Lung (tissue), 12 donors: ENCODE results near the gene ODAPH. TPM values are rescaled to one million over a fixed set of nuclear protein-coding genes. Genes with fewer than 3 reads are reported as not detected.
"Not testable (repeated sequence)": the region's sequence is repeated elsewhere in the genome, so short reads cannot be mapped to it uniquely, and the experiment has no call there.

ENCODE experiments used
- ATAC-seq: fragments of 200-7000 bp; cut with Tn5 transposase; one replicate; pipeline ENCODE4 v1.9.1; 2020; ENCODE audit warnings: moderate number of reproducible peaks; ENCODE audit not compliant: insufficient read depth, low FRiP score
- DNase-seq, 3 donors: peaks; one replicate each; pipeline ENCODE4 v3.0.0-alpha.2; 2013 to 2017
- H3K27ac ChIP-seq, 2 donors: one replicate each; pipeline ENCODE4 v1.5.1; 2013; ENCODE audit warnings: mild to moderate bottlenecking in 2 of 2, moderate library complexity in 2 of 2, control low read depth in 1 of 2, inconsistent platforms in 1 of 2, low read depth in 1 of 2, low read length in 1 of 2
- H3K27me3 ChIP-seq, 3 donors: one replicate each; pipeline ENCODE4 v1.5.1; 2013; ENCODE audit warnings: low read length in 2 of 3; ENCODE audit not compliant: control insufficient read depth in 3 of 3, insufficient read depth in 3 of 3
- H3K36me3 ChIP-seq, 4 donors: one replicate each; pipeline ENCODE4 v1.5.1; 2013; ENCODE audit warnings: low read length in 4 of 4, mild to moderate bottlenecking in 1 of 4, moderate library complexity in 1 of 4; ENCODE audit not compliant: control insufficient read depth in 4 of 4, insufficient read depth in 4 of 4
- H3K4me1 ChIP-seq, 5 donors: one replicate each; pipeline ENCODE4 v1.5.1; 2013; ENCODE audit warnings: low read length in 5 of 5, mild to moderate bottlenecking in 2 of 5, moderate library complexity in 1 of 5; ENCODE audit not compliant: control insufficient read depth in 5 of 5, insufficient read depth in 5 of 5
- H3K4me3 ChIP-seq: one replicate; pipeline ENCODE4 v1.5.1; 2013; ENCODE audit warnings: mild to moderate bottlenecking, control low read depth, moderate library complexity
- H3K9ac ChIP-seq, 2 donors: one replicate each; pipeline ENCODE4 v1.5.1; 2013; ENCODE audit warnings: low read length in 2 of 2, control low read depth in 1 of 2; ENCODE audit not compliant: insufficient read depth in 1 of 2
- H3K9me3 ChIP-seq, 4 donors: one replicate each; pipeline ENCODE4 v1.5.1; 2013; ENCODE audit warnings: low read length in 3 of 4, mild to moderate bottlenecking in 1 of 4, moderate library complexity in 1 of 4; ENCODE audit not compliant: control insufficient read depth in 4 of 4, insufficient read depth in 3 of 4
- CTCF ChIP-seq: IDR thresholded peaks from 2 replicates; pipeline ENCODE4 v1.5.1; 2012; ENCODE audit warnings: mild to moderate bottlenecking; ENCODE audit errors: control extremely low read depth, extremely low read depth
- WGBS, 2 donors: extraction: QIAGEN DNeasy Blood & Tissue Kit; methylation state at CpG; one replicate each; pipeline ENCODE4 v1.1.7; 2013; 5-methylcytosine and 5-hydroxymethylcytosine counted together
- polyA plus RNA-seq, 2 donors: library from polyadenylated mRNA; stranded (reverse); fragments of 200-250 nt; gene quantifications; one replicate each; pipeline ENCODE4 v1.2.1, GENCODE V29; 2013
- total RNA-seq, 2 donors: library from RNA; depleted of rRNA in 1 of 2; stranded (reverse); fragments of >200 nt in 1 of 2; gene quantifications; one replicate each; pipeline ENCODE4 v1.2.1, GENCODE V29; 2014 to 2021
- donor health status: control.
- donor health status: control.
- donor health status: Bipolar disorder and iron deficiency.
- donor health status: healthy.
- donor health status: DM: yes; HTN: yes; CAD: no.

Gene ODAPH
- total and polyA plus RNA-seq, 4 donors = 0.02 to 0.10 TPM; not detected in 2

GRCh38 chr4:75525910-75526309 lies 30.0 kb upstream of the ODAPH start:
- no peak for ATAC-seq
- Histone ChIP-seq H3K27ac (no peak overlapping the region), H3K4me1 (peaks cover 0 to 4% (median 0%) of the 10 kb centered on the region in 5 donors), H3K36me3 (peaks cover 12 to 33% (median 26%) of the 10 kb centered on the region in 4 donors), H3K27me3 (no peaks in the 10 kb centered on the region), H3K4me3 (no peak overlapping the region), H3K9me3 (peaks cover 0 to 2% (median 0%) of the 10 kb centered on the region in 4 donors), H3K9ac (no peak overlapping the region)
- 93 to 100% methylated on average over 1 of the region's 1 CpG for WGBS, 2 donors
- TF ChIP-seq CTCF = no peak
- DNase-seq = no peak

- peaks cover 0 to 7% (median 0%) of the 10 kb centered on the region in 5 donors for H3K4me1 ChIP-seq
- H3K27ac ChIP-seq = no peak overlapping the region
- no peak overlapping the region for H3K9ac ChIP-seq
- H3K4me3 ChIP-seq = no peak overlapping the region
- DNase-seq (no peak), ATAC-seq (no peak)
- H3K36me3 ChIP-seq = peaks cover 17 to 41% (median 30%) of the 10 kb centered on the region in 4 donors
- H3K9me3 ChIP-seq = peaks cover 0 to 5% (median 0%) of the 10 kb centered on the region in 4 donors
- no peaks in the 10 kb centered on the region for H3K27me3 ChIP-seq
- TF ChIP-seq CTCF = no peak
Measured at GRCh38 chr4:75527482-75527881, 28.4 kb upstream of the ODAPH start.

GRCh38 chr4:75530556-75531322 lies 25.1 kb upstream of the ODAPH start:
- TF ChIP-seq CTCF = no peak
- Histone ChIP-seq H3K27me3 (no peaks in the 10 kb centered on the region), H3K9ac (no peak overlapping the region), H3K27ac (no peak overlapping the region), H3K9me3 (peaks cover 0 to 6% (median 0%) of the 10 kb centered on the region in 4 donors), H3K4me1 (peaks cover 0 to 7% (median 0%) of the 10 kb centered on the region in 5 donors), H3K36me3 (peaks cover 17 to 39% (median 23%) of the 10 kb centered on the region in 4 donors), H3K4me3 (no peak overlapping the region)
- DNase-seq (no peak), ATAC-seq (no peak)
- 96% methylated on average over 2 of the region's 2 CpGs for WGBS, 2 donors

GRCh38 chr4:75531536-75532143 lies 24.2 kb upstream of the ODAPH start:
- peaks cover 17 to 35% (median 19%) of the 10 kb centered on the region in 4 donors for H3K36me3 ChIP-seq
- 78 to 86% methylated on average over 7 of the region's 7 CpGs for WGBS, 2 donors
- not testable (repeated sequence) for H3K27ac ChIP-seq, H3K4me1 ChIP-seq, H3K9ac ChIP-seq, H3K27me3 ChIP-seq, H3K9me3 ChIP-seq, ATAC-seq, H3K4me3 ChIP-seq, DNase-seq

- H3K36me3 ChIP-seq = peaks cover 12 to 33% (median 15%) of the 10 kb centered on the region in 4 donors
- H3K27me3 ChIP-seq, DNase-seq, H3K9ac ChIP-seq, H3K27ac ChIP-seq, H3K4me1 ChIP-seq, H3K9me3 ChIP-seq, ATAC-seq, H3K4me3 ChIP-seq: not testable (repeated sequence)
- 97 to 98% methylated on average over 4 of the region's 4 CpGs for WGBS, 2 donors
Measured at GRCh38 chr4:75533339-75533887, 22.5 kb upstream of the ODAPH start.

GRCh38 chr4:75533926-75534325 lies 21.9 kb upstream of the ODAPH start:
- H3K4me3 ChIP-seq, H3K4me1 ChIP-seq, H3K27me3 ChIP-seq, H3K9ac ChIP-seq, DNase-seq, H3K9me3 ChIP-seq, ATAC-seq, H3K27ac ChIP-seq: not testable (repeated sequence)
- peaks cover 12 to 33% (median 15%) of the 10 kb centered on the region in 4 donors for H3K36me3 ChIP-seq
